Activated CD8-positive, alpha-beta T cell treated with anti-CD3 and anti-CD28 coated beads, Interleukin-2, amount 10 ng/mL, durations not matched to agents 7 days and 5 days (primary cell): ENCODE measurements around the gene GLI2. TPM values are rescaled to one million over a fixed set of nuclear protein-coding genes. Genes with fewer than 3 reads are reported as not detected.

Source experiments
- ATAC-seq: fragments of 150-1000 bp; cut with Tn5 transposase; one replicate; pipeline ENCODE4 v1.10.0; 2021; ENCODE audit warnings: moderate library complexity
- CTCF ChIA-PET: fragments of 350-600 bp; sonication (Branson Sonifier 250); formaldehyde crosslinking; loops from one replicate; lab custom pipeline; 2021; ENCODE audit warnings: antibody characterized with exemption; lab: Charles Lee
- POLR2A ChIA-PET: fragments of 350-600 bp; sonication (Branson Sonifier 250); formaldehyde crosslinking; loops from one replicate; lab custom pipeline; 2021; ENCODE audit warnings: antibody characterized with exemption; lab: Charles Lee
- DNase-seq: peaks from one replicate; pipeline ENCODE4 v3.0.0-alpha.2; 2020
- H3K27ac Mint-ChIP-seq: one replicate; pipeline ENCODE4 v1.8.0; 2021; ENCODE audit warnings: mild to moderate bottlenecking, mixed read lengths
- H3K27me3 Mint-ChIP-seq: one replicate; pipeline ENCODE4 v1.8.0; 2021; ENCODE audit warnings: low read depth, mixed read lengths
- H3K36me3 Mint-ChIP-seq: one replicate; pipeline ENCODE4 v1.8.0; 2021; ENCODE audit warnings: low read depth, mixed read lengths
- H3K4me1 Mint-ChIP-seq: one replicate; pipeline ENCODE4 v1.8.0; 2021; ENCODE audit warnings: low read depth, mixed read lengths
- H3K4me3 Mint-ChIP-seq: one replicate; pipeline ENCODE4 v1.8.0; 2021; ENCODE audit warnings: mild to moderate bottlenecking, mixed read lengths
- H3K9me3 Mint-ChIP-seq: one replicate; pipeline ENCODE4 v1.8.0; 2022; ENCODE audit warnings: mixed read lengths; ENCODE audit not compliant: insufficient read depth
- total RNA-seq, 2 experiments: library from RNA; stranded (reverse); gene quantifications; one replicate each; pipeline ENCODE4 v1.2.3, GENCODE V29; 2021

The GLI2 gene
- total RNA-seq, 2 experiments from 2014 or later = 1.9 to 2.2 TPM

DNA sequence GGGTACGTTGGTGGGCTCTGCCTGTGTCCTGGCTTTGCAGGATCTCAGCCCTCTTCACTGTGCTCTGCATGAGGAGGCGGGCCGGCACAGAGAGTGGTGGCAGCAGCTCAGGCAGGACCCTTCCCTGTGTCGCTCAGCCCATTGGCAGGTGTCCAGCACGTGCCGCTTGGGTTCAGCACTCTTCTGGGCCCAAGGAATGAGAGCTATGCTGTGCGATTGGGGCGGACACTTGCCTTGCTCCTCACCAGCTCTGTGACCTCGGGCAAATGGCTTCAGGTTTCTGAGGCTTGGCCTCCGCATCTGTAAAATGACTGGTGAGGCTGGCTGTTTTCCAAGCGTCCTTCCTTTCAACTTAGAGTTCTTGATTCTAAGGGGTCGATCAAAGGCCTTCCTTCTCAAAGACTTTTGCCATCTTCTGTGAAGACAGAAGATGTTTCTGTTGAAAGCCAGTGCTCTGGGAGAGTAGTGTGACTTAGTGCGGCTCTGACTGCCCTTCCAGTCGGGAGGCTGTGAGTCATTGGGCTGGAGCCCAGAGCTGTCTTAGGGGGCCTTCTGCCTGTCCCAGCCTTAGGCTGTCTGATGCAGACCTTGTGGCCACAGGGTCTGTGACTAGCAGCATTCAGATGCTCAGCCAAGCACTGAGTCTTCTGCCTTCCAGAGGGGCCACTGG lies 35.6 kb downstream of the GLI2 start:
- ATAC-seq (no peak), DNase-seq (no peak)
- POLR2A ChIA-PET = no interaction called here
- Mint-ChIP-seq H3K27ac (no peak overlapping the region), H3K4me1 (no peaks in the 10 kb centered on the region), H3K36me3 (no peaks in the 10 kb centered on the region), H3K9me3 (no peaks in the 10 kb centered on the region), H3K4me3 (no peak overlapping the region), H3K27me3 (peaks cover 2% of the 10 kb centered on the region)
- CTCF ChIA-PET = no interaction called here

GRCh38 chr2:120771781-120772208 lies 36.1 kb downstream of the GLI2 start:
- ChIA-PET POLR2A (no interaction called here), CTCF (no interaction called here)
- ATAC-seq (no peak), DNase-seq (no peak)
- Mint-ChIP-seq H3K27ac (no peak overlapping the region), H3K9me3 (no peaks in the 10 kb centered on the region), H3K27me3 (peaks cover 2% of the 10 kb centered on the region), H3K4me1 (no peaks in the 10 kb centered on the region), H3K4me3 (no peak overlapping the region), H3K36me3 (no peaks in the 10 kb centered on the region)

DNA sequence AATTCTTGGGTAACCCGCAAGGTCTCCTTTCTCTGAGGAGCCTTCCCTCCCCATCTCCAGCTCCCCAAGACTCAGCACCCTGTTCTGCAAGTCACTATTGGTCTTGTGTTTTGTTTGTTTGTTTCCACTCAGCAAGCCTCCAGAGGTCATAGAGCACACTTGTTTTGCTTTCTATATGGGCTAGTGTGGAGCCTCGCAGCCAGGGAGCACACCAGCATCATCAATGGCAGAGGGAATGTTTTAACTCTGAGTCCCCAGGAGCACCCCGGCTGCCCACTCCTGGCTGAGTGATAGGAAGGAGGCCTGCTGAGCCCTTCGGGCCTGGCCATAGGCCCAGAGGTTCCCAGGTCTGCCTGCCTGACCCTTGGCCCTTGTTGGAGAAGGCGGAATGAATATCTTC lies 36.6 kb downstream of the GLI2 start:
- H3K9me3 Mint-ChIP-seq = no peaks in the 10 kb centered on the region
- no peaks in the 10 kb centered on the region for H3K36me3 Mint-ChIP-seq
- DNase-seq = no peak
- CTCF ChIA-PET = no interaction called here
- no peak overlapping the region for H3K4me3 Mint-ChIP-seq
- POLR2A ChIA-PET = no interaction called here
- H3K27me3 Mint-ChIP-seq = peaks cover 2% of the 10 kb centered on the region
- H3K27ac Mint-ChIP-seq = no peak overlapping the region
- H3K4me1 Mint-ChIP-seq = no peaks in the 10 kb centered on the region
- ATAC-seq = no peak

- CTCF ChIA-PET = no interaction called here
These were observed 37.6 kb downstream of the GLI2 start for GRCh38 chr2:120773186-120773800.

DNA sequence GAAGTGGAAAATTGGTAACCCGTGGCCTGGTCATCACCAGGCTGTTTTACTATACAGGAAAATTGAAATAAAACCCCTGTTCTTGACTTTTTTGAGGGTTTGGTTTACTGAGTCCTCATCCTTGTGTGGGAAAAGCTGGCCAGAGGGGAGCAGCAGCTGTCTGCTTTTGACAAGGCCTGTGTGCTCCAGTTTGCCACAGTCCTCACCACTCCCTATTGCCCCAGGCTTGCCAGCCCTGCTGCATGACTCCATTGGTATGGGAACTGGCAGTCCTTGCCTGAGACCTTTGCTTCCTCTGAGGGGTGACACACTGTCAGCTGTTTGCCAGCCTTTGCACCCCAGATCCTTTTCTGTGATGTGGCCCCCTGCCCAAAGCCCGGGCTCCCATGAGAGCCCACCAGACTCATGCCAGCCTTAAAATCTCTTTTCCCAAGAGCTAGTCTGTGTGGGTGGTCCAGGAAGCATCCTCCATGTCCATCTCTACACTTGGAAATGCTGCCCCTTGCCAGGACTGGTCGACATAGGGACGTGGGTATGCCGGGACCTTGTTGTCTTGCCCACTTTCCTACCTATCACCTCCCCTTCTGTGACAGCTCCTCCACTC lies 39.0 kb downstream of the GLI2 start:
- CTCF ChIA-PET = no interaction called here
- H3K36me3 Mint-ChIP-seq = no peaks in the 10 kb centered on the region
- DNase-seq = no peak

More at GRCh38 chr2:120773186-120773800, 37.6 kb downstream of the GLI2 start:
- H3K27me3 Mint-ChIP-seq = peaks cover 2% of the 10 kb centered on the region
- no peak overlapping the region for H3K27ac Mint-ChIP-seq
- DNase-seq (no peak), ATAC-seq (no peak)
- H3K36me3 Mint-ChIP-seq = no peaks in the 10 kb centered on the region
- H3K4me3 Mint-ChIP-seq = no peak overlapping the region
- POLR2A ChIA-PET = no interaction called here
- H3K4me1 Mint-ChIP-seq = no peaks in the 10 kb centered on the region
- no peaks in the 10 kb centered on the region for H3K9me3 Mint-ChIP-seq

DNA sequence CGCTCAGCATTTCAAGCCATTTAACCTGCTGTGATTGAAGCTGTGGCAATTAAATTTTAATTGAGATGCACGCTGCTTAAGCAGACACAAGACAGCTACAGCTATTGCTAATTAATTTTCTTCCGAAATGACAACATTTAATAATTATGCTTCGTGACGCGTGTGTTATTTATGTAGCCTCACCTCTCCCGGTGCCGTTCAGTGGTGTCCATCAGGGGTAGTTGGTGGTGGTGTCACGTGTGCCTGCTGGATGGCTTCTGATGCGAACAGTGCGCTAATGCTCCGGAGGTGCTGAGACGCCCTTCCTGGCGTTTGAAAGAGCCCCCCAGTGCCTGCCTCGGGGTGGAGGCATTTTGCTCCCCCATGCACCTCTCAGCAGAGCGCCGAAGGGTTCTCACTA lies 39.5 kb downstream of the GLI2 start:
- POLR2A ChIA-PET = no interaction called here
- Mint-ChIP-seq H3K27me3 (peaks cover 2% of the 10 kb centered on the region), H3K4me1 (no peaks in the 10 kb centered on the region), H3K27ac (no peak overlapping the region), H3K9me3 (no peaks in the 10 kb centered on the region), H3K4me3 (no peak overlapping the region), H3K36me3 (no peaks in the 10 kb centered on the region)
- DNase-seq (no peak), ATAC-seq (no peak)
- CTCF ChIA-PET = no interaction called here

More for the DNA sequence above, 39.0 kb downstream of the GLI2 start:
- H3K27me3 Mint-ChIP-seq = peaks cover 2% of the 10 kb centered on the region
- no peak for ATAC-seq
- no peaks in the 10 kb centered on the region for H3K4me1 Mint-ChIP-seq
- POLR2A ChIA-PET = no interaction called here
- H3K27ac Mint-ChIP-seq = no peak overlapping the region
- no peak overlapping the region for H3K4me3 Mint-ChIP-seq
- no peaks in the 10 kb centered on the region for H3K9me3 Mint-ChIP-seq

DNA sequence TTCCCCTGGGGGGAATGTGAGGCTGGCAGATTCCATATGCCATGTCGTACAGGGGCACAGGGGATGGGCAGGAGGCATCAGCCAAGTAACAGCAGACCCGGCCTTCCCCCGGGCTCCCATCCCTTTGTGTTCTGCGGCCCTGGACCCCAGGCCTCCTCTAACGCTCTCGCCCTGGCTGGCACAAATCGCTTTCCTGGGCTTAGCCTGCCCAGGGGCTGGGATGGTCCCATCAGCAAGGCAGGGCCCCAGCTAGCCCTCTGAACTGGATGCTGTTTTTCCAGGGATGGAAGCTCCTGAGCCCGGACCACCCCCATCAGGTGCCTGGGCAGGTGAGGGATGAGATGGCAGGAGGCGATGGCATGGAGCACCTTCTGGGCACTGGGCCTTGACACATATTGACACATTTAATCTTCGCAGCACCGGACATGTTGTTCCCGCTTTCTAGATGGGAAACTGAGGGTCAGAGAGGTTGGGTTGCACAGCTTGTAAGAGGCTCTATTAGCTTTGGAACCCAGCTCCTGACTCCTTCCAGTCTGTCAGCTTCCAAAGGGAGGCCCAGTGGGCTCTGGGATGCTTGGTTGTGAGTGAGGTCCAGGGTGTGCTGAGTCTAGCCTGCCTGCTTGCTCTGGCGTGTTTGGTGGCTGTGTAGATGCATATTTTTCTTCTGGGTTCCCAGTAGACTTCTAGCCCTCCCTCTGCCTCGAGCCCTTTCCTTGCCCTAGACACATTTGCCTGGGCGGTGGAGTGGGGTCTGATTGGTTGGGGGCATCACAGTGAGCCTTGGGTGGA lies 40.3 kb downstream of the GLI2 start:
- ATAC-seq = no peak

GRCh38 chr2:120776649-120777048 lies 41.0 kb downstream of the GLI2 start:
- ATAC-seq = no peak
- H3K4me3 Mint-ChIP-seq = no peak overlapping the region

More for the DNA sequence above, 40.3 kb downstream of the GLI2 start:
- ChIA-PET CTCF (no interaction called here), POLR2A (no interaction called here)
- Mint-ChIP-seq H3K27me3 (peaks cover 2% of the 10 kb centered on the region), H3K4me1 (no peaks in the 10 kb centered on the region), H3K9me3 (no peaks in the 10 kb centered on the region), H3K27ac (no peak overlapping the region), H3K36me3 (no peaks in the 10 kb centered on the region), H3K4me3 (no peak overlapping the region)
- DNase-seq = no peak

DNA sequence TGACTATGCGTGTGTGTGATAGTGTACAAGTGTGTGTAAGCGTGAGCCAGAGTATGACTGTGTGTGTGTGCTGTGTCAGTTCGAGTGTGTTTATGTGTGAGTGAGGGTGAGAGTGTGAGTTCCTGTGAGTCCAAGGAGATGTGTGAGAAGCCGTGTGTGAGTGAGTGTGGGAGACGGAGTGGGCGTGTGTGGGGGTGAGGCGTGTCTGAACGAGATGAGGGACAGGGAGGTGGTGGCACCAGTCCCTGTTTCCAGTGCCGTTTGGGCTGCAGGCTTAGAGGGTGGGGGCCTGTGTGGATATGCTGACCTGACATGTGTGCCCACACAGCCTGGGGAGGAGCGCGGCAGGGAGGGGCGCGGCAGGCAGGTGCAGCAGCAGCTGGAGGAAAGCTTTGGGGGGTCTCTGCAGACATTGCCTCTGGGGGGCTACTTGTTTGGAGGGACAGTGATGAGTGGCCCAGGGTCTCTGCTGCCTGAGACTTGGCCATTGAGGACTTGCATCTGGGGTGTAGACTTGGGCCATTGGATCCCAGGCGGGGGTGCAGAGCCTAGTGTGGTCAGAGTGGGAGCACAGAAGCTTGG lies 41.6 kb downstream of the GLI2 start:
- POLR2A ChIA-PET = no interaction called here
- no peaks in the 10 kb centered on the region for H3K4me1 Mint-ChIP-seq
- no peak overlapping the region for H3K27ac Mint-ChIP-seq
- no peak overlapping the region for H3K4me3 Mint-ChIP-seq
- CTCF ChIA-PET = no interaction called here
- H3K27me3 Mint-ChIP-seq = peaks cover 2% of the 10 kb centered on the region
- ATAC-seq (no peak), DNase-seq (no peak)
- H3K9me3 Mint-ChIP-seq = no peaks in the 10 kb centered on the region
- no peaks in the 10 kb centered on the region for H3K36me3 Mint-ChIP-seq

More at GRCh38 chr2:120776649-120777048, 41.0 kb downstream of the GLI2 start:
- H3K27me3 Mint-ChIP-seq = peaks cover 2% of the 10 kb centered on the region
- no peaks in the 10 kb centered on the region for H3K36me3 Mint-ChIP-seq
- no peaks in the 10 kb centered on the region for H3K4me1 Mint-ChIP-seq
- DNase-seq = no peak
- ChIA-PET POLR2A (no interaction called here), CTCF (no interaction called here)
- H3K9me3 Mint-ChIP-seq = no peaks in the 10 kb centered on the region
- no peak overlapping the region for H3K27ac Mint-ChIP-seq

GRCh38 chr2:120777787-120778186 lies 42.1 kb downstream of the GLI2 start:
- no peaks in the 10 kb centered on the region for H3K4me1 Mint-ChIP-seq
- ATAC-seq = no peak
- POLR2A ChIA-PET = no interaction called here
- CTCF ChIA-PET = no interaction called here
- no peak overlapping the region for H3K4me3 Mint-ChIP-seq
- no peak for DNase-seq
- no peaks in the 10 kb centered on the region for H3K9me3 Mint-ChIP-seq
- H3K27me3 Mint-ChIP-seq = peaks cover 2% of the 10 kb centered on the region
- H3K27ac Mint-ChIP-seq = no peak overlapping the region
- no peaks in the 10 kb centered on the region for H3K36me3 Mint-ChIP-seq

GRCh38 chr2:120778244-120778643 lies 42.6 kb downstream of the GLI2 start:
- DNase-seq = no peak
- H3K27ac Mint-ChIP-seq = no peak overlapping the region
- H3K36me3 Mint-ChIP-seq = no peaks in the 10 kb centered on the region
- POLR2A ChIA-PET = no interaction called here
- H3K4me1 Mint-ChIP-seq = peaks cover 4% of the 10 kb centered on the region
- H3K27me3 Mint-ChIP-seq = peaks cover 2% of the 10 kb centered on the region
- ATAC-seq = no peak
- H3K4me3 Mint-ChIP-seq = no peak overlapping the region
- H3K9me3 Mint-ChIP-seq = no peaks in the 10 kb centered on the region
- CTCF ChIA-PET = no interaction called here
